Astrocyte (in vitro differentiated cells and primary cell): ENCODE data around the gene HLA-DQA1. TPM values are rescaled to one million over a fixed set of nuclear protein-coding genes. Genes with fewer than 3 reads are reported as not detected.

Source experiments
- DNase-seq: peaks from one replicate; pipeline ENCODE4 v3.0.0-alpha.2; 2010; ENCODE audit warnings: low read depth
- FAIRE-seq: peaks from 2 replicates; lab custom pipeline; 2011; peaks lifted over from hg19 to GRCh38; lab: Jason Lieb, UNC
- H2AFZ ChIP-seq: 2 replicates; pipeline ENCODE4 v1.6.0; 2012; ENCODE audit warnings: low read depth, low read length, inconsistent platforms
- H3K27ac ChIP-seq: 2 replicates; pipeline ENCODE4 v1.5.1; 2011; ENCODE audit warnings: low read depth, low read length, inconsistent platforms
- H3K27me3 ChIP-seq: 2 replicates; pipeline ENCODE4 v1.6.0; 2011; ENCODE audit warnings: low read length, inconsistent platforms; ENCODE audit not compliant: insufficient read depth
- H3K36me3 ChIP-seq: 2 replicates; pipeline ENCODE4 v1.5.1; 2011; ENCODE audit warnings: low read length, inconsistent platforms; ENCODE audit not compliant: insufficient read depth
- H3K4me1 ChIP-seq: 2 replicates; pipeline ENCODE4 v1.5.1; 2011; ENCODE audit warnings: low read length, inconsistent platforms; ENCODE audit not compliant: insufficient read depth
- H3K4me2 ChIP-seq: 2 replicates; pipeline ENCODE4 v1.6.0; 2012; ENCODE audit warnings: low read length, inconsistent platforms
- H3K4me3 ChIP-seq: 2 replicates; pipeline ENCODE4 v1.5.1; 2011; ENCODE audit warnings: low read depth, mild to moderate bottlenecking, low read length, inconsistent platforms; ENCODE audit not compliant: insufficient read depth
- H3K79me2 ChIP-seq: 2 replicates; pipeline ENCODE4 v1.6.0; 2012; ENCODE audit warnings: mild to moderate bottlenecking, low read length, inconsistent platforms; ENCODE audit not compliant: insufficient read depth
- H3K9ac ChIP-seq: 2 replicates; pipeline ENCODE4 v1.6.0; 2012; ENCODE audit warnings: mild to moderate bottlenecking, low read length, inconsistent platforms
- H3K9me3 ChIP-seq: 2 replicates; pipeline ENCODE4 v1.5.1; 2012; ENCODE audit warnings: low read depth, mild to moderate bottlenecking, low read length, inconsistent platforms; ENCODE audit not compliant: insufficient read depth
- H4K20me1 ChIP-seq: 2 replicates; pipeline ENCODE4 v1.6.0; 2012; ENCODE audit warnings: low read length, inconsistent platforms; ENCODE audit not compliant: insufficient read depth
- H3K27ac Mint-ChIP-seq: one replicate; pipeline ENCODE4 v1.8.0; 2021; ENCODE audit warnings: mild to moderate bottlenecking, mixed read lengths; ENCODE audit not compliant: unreplicated experiment
- H3K27me3 Mint-ChIP-seq: one replicate; pipeline ENCODE4 v1.8.0; 2021; ENCODE audit warnings: low read depth, mixed read lengths; ENCODE audit not compliant: unreplicated experiment
- H3K36me3 Mint-ChIP-seq: one replicate; pipeline ENCODE4 v1.8.0; 2021; ENCODE audit warnings: low read depth, mixed read lengths; ENCODE audit not compliant: unreplicated experiment
- H3K4me1 Mint-ChIP-seq: one replicate; pipeline ENCODE4 v1.8.0; 2021; ENCODE audit warnings: low read depth, mixed read lengths; ENCODE audit not compliant: unreplicated experiment
- H3K4me3 Mint-ChIP-seq: one replicate; pipeline ENCODE4 v1.8.0; 2021; ENCODE audit warnings: mild to moderate bottlenecking, moderate library complexity, mixed read lengths; ENCODE audit not compliant: unreplicated experiment
- H3K9me3 Mint-ChIP-seq: one replicate; pipeline ENCODE4 v1.8.0; 2021; ENCODE audit warnings: mild to moderate bottlenecking, mixed read lengths; ENCODE audit not compliant: unreplicated experiment
- EZH2 ChIP-seq: IDR thresholded peaks from 2 replicates; pipeline ENCODE4 v1.6.1; 2012; ENCODE audit warnings: mild to moderate bottlenecking, low read length, inconsistent platforms; ENCODE audit not compliant: insufficient read depth
- total RNA-seq: library from RNA; stranded (reverse); gene quantifications from 2 replicates; pipeline ENCODE4 v1.2.1, GENCODE V29; 2021
- TF ChIP-seq, protein P1 (sequence below): IDR thresholded peaks from 2 replicates; pipeline ENCODE4 v1.5.1; 2011; ENCODE audit warnings: low read depth, mild to moderate bottlenecking, inconsistent platforms, low read length, moderate library complexity; ENCODE audit not compliant: insufficient read depth

The HLA-DQA1 gene
- total RNA-seq, 1 donor from 2014 or later, result not detected

- no peak overlapping the region for H3K4me2 ChIP-seq
- DNase-seq (no peak), FAIRE-seq (no peak)
- peaks cover 6% of the 10 kb centered on the region for H3K27me3 Mint-ChIP-seq
- H3K4me3 Mint-ChIP-seq, result no peak overlapping the region
- H3K4me3 ChIP-seq, result no peak overlapping the region
- no peak overlapping the region for H2AFZ ChIP-seq
- H3K9me3 Mint-ChIP-seq, result peaks cover 7% of the 10 kb centered on the region
- no peak for TF ChIP-seq EZH2
- TF ChIP-seq, protein P1, sequence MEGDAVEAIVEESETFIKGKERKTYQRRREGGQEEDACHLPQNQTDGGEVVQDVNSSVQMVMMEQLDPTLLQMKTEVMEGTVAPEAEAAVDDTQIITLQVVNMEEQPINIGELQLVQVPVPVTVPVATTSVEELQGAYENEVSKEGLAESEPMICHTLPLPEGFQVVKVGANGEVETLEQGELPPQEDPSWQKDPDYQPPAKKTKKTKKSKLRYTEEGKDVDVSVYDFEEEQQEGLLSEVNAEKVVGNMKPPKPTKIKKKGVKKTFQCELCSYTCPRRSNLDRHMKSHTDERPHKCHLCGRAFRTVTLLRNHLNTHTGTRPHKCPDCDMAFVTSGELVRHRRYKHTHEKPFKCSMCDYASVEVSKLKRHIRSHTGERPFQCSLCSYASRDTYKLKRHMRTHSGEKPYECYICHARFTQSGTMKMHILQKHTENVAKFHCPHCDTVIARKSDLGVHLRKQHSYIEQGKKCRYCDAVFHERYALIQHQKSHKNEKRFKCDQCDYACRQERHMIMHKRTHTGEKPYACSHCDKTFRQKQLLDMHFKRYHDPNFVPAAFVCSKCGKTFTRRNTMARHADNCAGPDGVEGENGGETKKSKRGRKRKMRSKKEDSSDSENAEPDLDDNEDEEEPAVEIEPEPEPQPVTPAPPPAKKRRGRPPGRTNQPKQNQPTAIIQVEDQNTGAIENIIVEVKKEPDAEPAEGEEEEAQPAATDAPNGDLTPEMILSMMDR, result no peak
- H3K27ac Mint-ChIP-seq, result no peak overlapping the region
- H3K4me1 ChIP-seq, result no peaks in the 10 kb centered on the region
- H3K27ac ChIP-seq, result no peak overlapping the region
- no peaks in the 10 kb centered on the region for H3K36me3 ChIP-seq
- no peaks in the 10 kb centered on the region for H3K79me2 ChIP-seq
- H3K4me1 Mint-ChIP-seq, result no peaks in the 10 kb centered on the region
- H3K36me3 Mint-ChIP-seq, result no peaks in the 10 kb centered on the region
- H4K20me1 ChIP-seq, result no peaks in the 10 kb centered on the region
- H3K9ac ChIP-seq, result no peak overlapping the region
- H3K27me3 ChIP-seq, result no peaks in the 10 kb centered on the region
- no peaks in the 10 kb centered on the region for H3K9me3 ChIP-seq
Observed at GRCh38 chr6:32680055-32680454, 42.8 kb downstream of the HLA-DQA1 start.

DNA sequence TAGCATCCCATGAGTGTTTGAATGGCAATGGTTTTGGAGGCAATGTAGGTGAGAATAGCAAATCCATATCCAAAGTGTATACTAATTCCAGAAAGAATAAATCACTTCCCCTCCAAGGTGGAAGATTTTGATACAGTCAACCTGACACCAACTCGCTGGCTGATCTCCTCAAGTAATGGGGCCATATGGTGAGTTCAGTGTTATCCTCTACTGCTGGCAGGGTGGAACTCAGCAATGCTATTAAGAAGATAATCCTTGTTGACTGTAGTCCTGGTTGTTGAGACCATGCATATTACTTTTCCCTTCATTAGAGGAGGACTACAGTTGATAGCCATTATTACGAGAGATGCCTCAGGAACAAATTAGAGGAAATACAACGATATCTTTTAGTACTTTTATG is 47.0 kb downstream of the HLA-DQA1 start:
- Mint-ChIP-seq H3K27me3 (peaks cover 6% of the 10 kb centered on the region), H3K4me1 (no peaks in the 10 kb centered on the region), H3K36me3 (no peaks in the 10 kb centered on the region), H3K4me3 (no peak overlapping the region), H3K27ac (no peak overlapping the region), H3K9me3 (no peaks in the 10 kb centered on the region)
- Histone ChIP-seq H3K79me2 (no peaks in the 10 kb centered on the region), H3K27me3 (no peaks in the 10 kb centered on the region), H4K20me1 (no peaks in the 10 kb centered on the region), H3K9ac (no peak overlapping the region), H3K4me2 (no peak overlapping the region), H3K36me3 (no peaks in the 10 kb centered on the region), H3K9me3 (no peaks in the 10 kb centered on the region), H2AFZ (no peak overlapping the region), H3K4me1 (no peaks in the 10 kb centered on the region), H3K27ac (no peak overlapping the region), H3K4me3 (no peak overlapping the region)
- no peak for DNase-seq
- TF ChIP-seq, protein P1, result no peak
- no peak for TF ChIP-seq EZH2
- no peak for FAIRE-seq

DNA sequence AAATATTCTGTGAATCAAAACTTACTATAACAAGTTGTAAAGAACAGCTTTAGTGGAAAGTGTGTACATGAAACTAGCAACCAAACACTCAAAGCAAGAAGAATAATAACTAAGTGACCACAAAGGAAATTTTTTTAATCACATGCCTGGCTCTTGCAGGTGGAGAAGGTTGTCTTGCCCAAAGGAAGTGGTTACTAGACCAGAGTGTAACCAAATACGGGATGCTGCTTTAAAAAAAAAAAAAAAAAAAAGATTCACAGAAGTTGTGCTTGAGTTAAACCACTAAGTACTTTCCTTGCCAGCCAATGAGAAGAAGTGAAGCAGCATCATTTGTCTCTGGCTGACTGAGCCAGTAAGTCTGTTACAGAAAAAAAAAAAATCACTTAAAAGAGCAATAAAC is 48.4 kb downstream of the HLA-DQA1 start:
- DNase-seq (peak; percentile 6), FAIRE-seq (no peak)
- Histone ChIP-seq H3K4me2 (no peak overlapping the region), H3K4me1 (no peaks in the 10 kb centered on the region), H4K20me1 (no peaks in the 10 kb centered on the region), H3K79me2 (no peaks in the 10 kb centered on the region), H3K9me3 (no peaks in the 10 kb centered on the region), H3K4me3 (no peak overlapping the region), H3K27me3 (peaks cover 4% of the 10 kb centered on the region), H3K9ac (no peak overlapping the region), H3K27ac (no peak overlapping the region), H3K36me3 (no peaks in the 10 kb centered on the region), H2AFZ (no peak overlapping the region)
- no peaks in the 10 kb centered on the region for H3K36me3 Mint-ChIP-seq
- H3K9me3 Mint-ChIP-seq, result no peaks in the 10 kb centered on the region
- no peak overlapping the region for H3K4me3 Mint-ChIP-seq
- peaks cover 6% of the 10 kb centered on the region for H3K27me3 Mint-ChIP-seq
- H3K27ac Mint-ChIP-seq, result no peak overlapping the region
- no peaks in the 10 kb centered on the region for H3K4me1 Mint-ChIP-seq
- no peak for TF ChIP-seq EZH2
- TF ChIP-seq, protein P1, result no peak
